Neural progenitor cell (in vitro differentiated cells): ENCODE measurements around the gene NQO2.

ENCODE experiments used
- EZH2 ChIP-seq: fragments of 200-600 bp; sonication (generic); IDR thresholded peaks from 2 replicates; pipeline ENCODE4 v1.6.1; 2017; ENCODE audit warnings: antibody characterized with exemption, mild to moderate bottlenecking, moderate library complexity
- EZH2phosphoT487 ChIP-seq: fragments of 200-600 bp; sonication (generic); IDR thresholded peaks from 2 replicates; pipeline ENCODE4 v1.6.1; 2017; ENCODE audit warnings: antibody characterized with exemption
- TF ChIP-seq, protein P1 (sequence below): fragments of 200-600 bp; sonication (generic); IDR thresholded peaks from 2 replicates; pipeline ENCODE4 v1.5.1; 2017; ENCODE audit warnings: antibody characterized with exemption, mild to moderate bottlenecking

- TF ChIP-seq, protein P1, sequence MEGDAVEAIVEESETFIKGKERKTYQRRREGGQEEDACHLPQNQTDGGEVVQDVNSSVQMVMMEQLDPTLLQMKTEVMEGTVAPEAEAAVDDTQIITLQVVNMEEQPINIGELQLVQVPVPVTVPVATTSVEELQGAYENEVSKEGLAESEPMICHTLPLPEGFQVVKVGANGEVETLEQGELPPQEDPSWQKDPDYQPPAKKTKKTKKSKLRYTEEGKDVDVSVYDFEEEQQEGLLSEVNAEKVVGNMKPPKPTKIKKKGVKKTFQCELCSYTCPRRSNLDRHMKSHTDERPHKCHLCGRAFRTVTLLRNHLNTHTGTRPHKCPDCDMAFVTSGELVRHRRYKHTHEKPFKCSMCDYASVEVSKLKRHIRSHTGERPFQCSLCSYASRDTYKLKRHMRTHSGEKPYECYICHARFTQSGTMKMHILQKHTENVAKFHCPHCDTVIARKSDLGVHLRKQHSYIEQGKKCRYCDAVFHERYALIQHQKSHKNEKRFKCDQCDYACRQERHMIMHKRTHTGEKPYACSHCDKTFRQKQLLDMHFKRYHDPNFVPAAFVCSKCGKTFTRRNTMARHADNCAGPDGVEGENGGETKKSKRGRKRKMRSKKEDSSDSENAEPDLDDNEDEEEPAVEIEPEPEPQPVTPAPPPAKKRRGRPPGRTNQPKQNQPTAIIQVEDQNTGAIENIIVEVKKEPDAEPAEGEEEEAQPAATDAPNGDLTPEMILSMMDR, result no peak
- no peak for TF ChIP-seq EZH2phosphoT487
- no peak for TF ChIP-seq EZH2
Measured at GRCh38 chr6:3057063-3057770, 57.5 kb downstream of the NQO2 start.
